Parathyroid adenoma (tissue), 2 donors: ENCODE data around the gene CCIN.
"Not testable (repeated sequence)": the region's sequence is repeated elsewhere in the genome, so short reads cannot be mapped to it uniquely, and the experiment has no call there.

Source experiments
- H2AFZ ChIP-seq: fragments of 300-600 bp; sonication (generic); one replicate; pipeline ENCODE4 v1.7.0; 2017; ENCODE audit warnings: antibody characterized with exemption, mild to moderate bottlenecking
- H3K27ac ChIP-seq: fragments of 300-600 bp; sonication (generic); one replicate; pipeline ENCODE4 v1.7.0; 2017
- H3K27me3 ChIP-seq: fragments of 300-600 bp; sonication (generic); one replicate; pipeline ENCODE4 v1.7.0; 2017; ENCODE audit warnings: low read length; ENCODE audit not compliant: control insufficient read depth, insufficient read depth
- H3K36me3 ChIP-seq: fragments of 300-600 bp; sonication (generic); one replicate; pipeline ENCODE4 v1.7.0; 2017; ENCODE audit warnings: low read length; ENCODE audit not compliant: control insufficient read depth, insufficient read depth
- H3K4me1 ChIP-seq: fragments of 300-600 bp; sonication (generic); one replicate; pipeline ENCODE4 v1.7.0; 2017; ENCODE audit warnings: control low read depth
- H3K4me2 ChIP-seq: fragments of 300-600 bp; sonication (generic); one replicate; pipeline ENCODE4 v1.7.0; 2017; ENCODE audit warnings: low read length
- H3K4me3 ChIP-seq: fragments of 300-600 bp; sonication (generic); one replicate; pipeline ENCODE4 v1.7.0; 2017; ENCODE audit warnings: low read depth, low read length
- H3K79me2 ChIP-seq: fragments of 300-600 bp; sonication (generic); one replicate; pipeline ENCODE4 v1.7.0; 2017; ENCODE audit warnings: control low read depth
- H3K9ac ChIP-seq: fragments of 300-600 bp; sonication (generic); one replicate; pipeline ENCODE4 v1.7.0; 2017; ENCODE audit warnings: mild to moderate bottlenecking
- H3K9me3 ChIP-seq: fragments of 300-600 bp; sonication (generic); one replicate; pipeline ENCODE4 v1.7.0; 2017; ENCODE audit warnings: low read length; ENCODE audit not compliant: control insufficient read depth
- CTCF ChIP-seq: fragments of 300-600 bp; sonication (generic); IDR thresholded peaks from one replicate; pipeline ENCODE4 v1.7.0; 2017; ENCODE audit warnings: antibody characterized with exemption, mild to moderate bottlenecking
- donor health status: primary hyperparathyroidism.

The CCIN gene

GRCh38 chr9:36173861-36174260 is 4.7 kb downstream of the CCIN start:
- Histone ChIP-seq H3K36me3 (no peaks in the 10 kb centered on the region), H3K9me3 (no peaks in the 10 kb centered on the region), H3K27me3 (no peaks in the 10 kb centered on the region), H3K4me3 (no peak overlapping the region), H2AFZ (no peak overlapping the region), H3K4me1 (no peaks in the 10 kb centered on the region), H3K4me2 (no peak overlapping the region), H3K79me2 (no peaks in the 10 kb centered on the region), H3K9ac (no peak overlapping the region), H3K27ac (no peak overlapping the region)
- TF ChIP-seq CTCF: no peak

- H3K4me3 ChIP-seq: no peak overlapping the region
- no peak for TF ChIP-seq CTCF
- H3K27me3 ChIP-seq: no peaks in the 10 kb centered on the region
- no peak overlapping the region for H3K9ac ChIP-seq
- H3K27ac ChIP-seq: no peak overlapping the region
- no peak overlapping the region for H3K4me2 ChIP-seq
- no peaks in the 10 kb centered on the region for H3K4me1 ChIP-seq
- no peaks in the 10 kb centered on the region for H3K9me3 ChIP-seq
- H3K36me3 ChIP-seq: no peaks in the 10 kb centered on the region
- H2AFZ ChIP-seq: no peak overlapping the region
- no peaks in the 10 kb centered on the region for H3K79me2 ChIP-seq
Observed at GRCh38 chr9:36174271-36174670, 5.1 kb downstream of the CCIN start.

GRCh38 chr9:36174731-36175130 is 5.5 kb downstream of the CCIN start:
- no peaks in the 10 kb centered on the region for H3K9me3 ChIP-seq
- no peak overlapping the region for H3K27ac ChIP-seq
- no peak for TF ChIP-seq CTCF
- H3K4me2 ChIP-seq: no peak overlapping the region
- no peaks in the 10 kb centered on the region for H3K36me3 ChIP-seq
- H3K27me3 ChIP-seq: no peaks in the 10 kb centered on the region
- no peak overlapping the region for H3K9ac ChIP-seq
- no peaks in the 10 kb centered on the region for H3K4me1 ChIP-seq
- H3K4me3 ChIP-seq: no peak overlapping the region
- no peak overlapping the region for H2AFZ ChIP-seq
- H3K79me2 ChIP-seq: no peaks in the 10 kb centered on the region

GRCh38 chr9:36175209-36175608 is 6.0 kb downstream of the CCIN start:
- not testable (repeated sequence) for H3K36me3 ChIP-seq, H3K4me3 ChIP-seq, H3K4me1 ChIP-seq, H3K4me2 ChIP-seq, H3K9me3 ChIP-seq, H3K79me2 ChIP-seq, H3K27me3 ChIP-seq, H2AFZ ChIP-seq, H3K9ac ChIP-seq, H3K27ac ChIP-seq

- not testable (repeated sequence) for H3K36me3 ChIP-seq, H3K4me2 ChIP-seq, H3K9me3 ChIP-seq, H3K79me2 ChIP-seq, H2AFZ ChIP-seq, H3K4me3 ChIP-seq, H3K27me3 ChIP-seq, H3K27ac ChIP-seq, H3K9ac ChIP-seq, H3K4me1 ChIP-seq
Observed at GRCh38 chr9:36176496-36176895, 7.3 kb downstream of the CCIN start.

- Histone ChIP-seq H2AFZ (no peak overlapping the region), H3K27me3 (no peaks in the 10 kb centered on the region), H3K4me2 (no peak overlapping the region), H3K9me3 (no peaks in the 10 kb centered on the region), H3K9ac (no peak overlapping the region), H3K36me3 (no peaks in the 10 kb centered on the region), H3K4me3 (no peak overlapping the region), H3K79me2 (no peaks in the 10 kb centered on the region), H3K4me1 (no peaks in the 10 kb centered on the region), H3K27ac (no peak overlapping the region)
- no peak for TF ChIP-seq CTCF
Observed at GRCh38 chr9:36177571-36177970, 8.4 kb downstream of the CCIN start.

- not testable (repeated sequence) for H2AFZ ChIP-seq, H3K36me3 ChIP-seq, H3K27me3 ChIP-seq, H3K4me2 ChIP-seq, H3K4me1 ChIP-seq, H3K4me3 ChIP-seq, H3K9me3 ChIP-seq, H3K79me2 ChIP-seq, H3K27ac ChIP-seq, H3K9ac ChIP-seq
Observed at GRCh38 chr9:36180243-36180642, 11.1 kb downstream of the CCIN start.
